ENCODE data around the gene TSPAN4.

Gene TSPAN4

DNA sequence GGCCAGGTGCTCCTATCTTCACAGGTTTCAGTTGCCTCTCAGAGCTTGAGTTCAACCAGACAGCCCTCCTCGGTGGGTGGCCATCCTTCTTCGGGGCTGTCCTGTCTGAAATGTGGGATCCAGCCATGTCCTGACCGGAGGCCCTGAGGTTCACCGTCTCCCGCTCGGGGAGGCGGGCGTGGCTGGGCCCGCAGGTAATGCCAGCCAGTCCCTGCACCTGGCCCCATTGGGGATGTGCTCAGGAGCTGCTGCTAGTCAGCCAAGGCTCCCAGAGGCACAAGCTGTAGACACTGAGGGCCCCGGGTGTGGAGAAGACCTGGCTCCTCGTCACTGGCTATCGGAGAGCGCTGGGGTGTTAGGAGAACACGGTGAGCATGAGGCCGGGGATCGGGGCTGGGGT lies 32.6 kb downstream of the TSPAN4 start:
- H3K9me3 ChIP-seq (ENCODE audit: control insufficient read depth in 2 of 2, low read length in 2 of 2) = no peaks in the 10 kb centered on the region

DNA sequence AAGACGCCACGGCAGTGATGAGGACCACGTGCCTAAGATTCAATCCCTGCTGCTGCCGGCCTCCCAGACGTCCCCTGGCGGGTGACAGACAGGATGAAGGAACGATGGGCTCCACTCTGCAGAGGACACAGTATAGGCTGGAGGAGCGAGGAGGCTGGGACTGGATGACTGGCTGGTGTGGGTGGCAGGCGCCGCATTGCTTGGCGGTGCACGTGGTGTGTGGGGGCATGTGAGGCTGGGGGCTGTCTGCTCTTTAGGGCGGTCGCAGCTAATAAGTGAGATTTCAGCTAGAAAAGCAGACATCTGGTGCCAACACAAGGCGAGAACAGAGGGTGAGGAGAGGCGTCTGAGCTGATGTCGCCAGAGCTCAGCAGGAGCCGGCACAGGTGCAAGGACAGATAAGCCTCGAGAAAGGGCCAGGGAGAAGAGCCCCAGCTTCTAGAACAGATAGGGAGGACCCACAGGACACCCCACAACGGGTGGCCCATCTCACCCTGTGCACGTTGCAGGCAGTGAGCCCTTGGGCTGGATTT lies 33.2 kb downstream of the TSPAN4 start:
- Histone ChIP-seq H3K27ac (ENCODE audit: low read depth in 2 of 2, low read length in 2 of 2) (no peak overlapping the region), H3K4me3 (ENCODE audit: low read length in 2 of 2) (no peak overlapping the region), H3K36me3 (ENCODE audit: control insufficient read depth in 2 of 2, insufficient read depth in 2 of 2, low read length in 2 of 2) (peaks cover 0 to 4% of the 10 kb centered on the region in 2 donors), H3K27me3 (ENCODE audit: control insufficient read depth in 2 of 2, insufficient read depth in 2 of 2, low read length in 2 of 2) (no peaks in the 10 kb centered on the region), H3K9ac (ENCODE audit: low read depth in 1 of 2, low read length in 2 of 2) (no peak overlapping the region), H3K9me3 (ENCODE audit: control insufficient read depth in 2 of 2, low read length in 2 of 2) (no peaks in the 10 kb centered on the region), H3K4me1 (ENCODE audit: control insufficient read depth in 2 of 2, insufficient read depth in 2 of 2, low read length in 2 of 2) (no peaks in the 10 kb centered on the region)

More for the DNA sequence above, 32.6 kb downstream of the TSPAN4 start:
- Histone ChIP-seq H3K4me1 (ENCODE audit: control insufficient read depth in 2 of 2, insufficient read depth in 2 of 2, low read length in 2 of 2) (no peaks in the 10 kb centered on the region), H3K36me3 (ENCODE audit: control insufficient read depth in 2 of 2, insufficient read depth in 2 of 2, low read length in 2 of 2) (peaks cover 0 to 4% of the 10 kb centered on the region in 2 donors), H3K27ac (ENCODE audit: low read depth in 2 of 2, low read length in 2 of 2) (no peak overlapping the region), H3K27me3 (ENCODE audit: control insufficient read depth in 2 of 2, insufficient read depth in 2 of 2, low read length in 2 of 2) (no peaks in the 10 kb centered on the region), H3K9ac (ENCODE audit: low read depth in 1 of 2, low read length in 2 of 2) (no peak overlapping the region), H3K4me3 (ENCODE audit: low read length in 2 of 2) (no peak overlapping the region)

DNA sequence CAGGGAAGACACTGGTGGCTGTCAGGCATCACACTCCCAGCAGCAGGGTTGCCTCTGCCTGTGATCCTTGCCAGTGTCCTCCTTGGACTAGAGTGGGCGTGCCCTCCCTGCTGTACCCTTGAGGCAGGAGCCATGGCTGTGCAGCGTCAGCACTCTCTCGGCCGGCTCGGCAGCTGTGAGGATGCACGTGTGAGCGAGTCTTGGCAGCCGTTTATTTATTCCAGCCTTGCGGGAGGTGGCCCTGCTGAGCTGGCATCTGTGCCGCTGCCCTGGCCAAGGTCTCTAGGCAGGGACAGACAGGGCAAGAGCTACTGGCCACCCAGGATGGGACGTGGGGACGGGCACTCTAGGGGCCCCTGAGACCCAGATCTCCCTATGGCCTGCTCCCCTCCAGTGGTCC lies 33.9 kb downstream of the TSPAN4 start:
- no peaks in the 10 kb centered on the region for H3K4me1 ChIP-seq (ENCODE audit: control insufficient read depth in 2 of 2, insufficient read depth in 2 of 2, low read length in 2 of 2)
- no peak overlapping the region for H3K27ac ChIP-seq (ENCODE audit: low read depth in 2 of 2, low read length in 2 of 2)
- no peaks in the 10 kb centered on the region for H3K9me3 ChIP-seq (ENCODE audit: control insufficient read depth in 2 of 2, low read length in 2 of 2)
- peaks cover 0 to 4% of the 10 kb centered on the region in 2 donors for H3K36me3 ChIP-seq (ENCODE audit: control insufficient read depth in 2 of 2, insufficient read depth in 2 of 2, low read length in 2 of 2)
- H3K9ac ChIP-seq (ENCODE audit: low read depth in 1 of 2, low read length in 2 of 2) = no peak overlapping the region
- no peak overlapping the region for H3K4me3 ChIP-seq (ENCODE audit: low read length in 2 of 2)
- H3K27me3 ChIP-seq (ENCODE audit: control insufficient read depth in 2 of 2, insufficient read depth in 2 of 2, low read length in 2 of 2) = no peaks in the 10 kb centered on the region

DNA sequence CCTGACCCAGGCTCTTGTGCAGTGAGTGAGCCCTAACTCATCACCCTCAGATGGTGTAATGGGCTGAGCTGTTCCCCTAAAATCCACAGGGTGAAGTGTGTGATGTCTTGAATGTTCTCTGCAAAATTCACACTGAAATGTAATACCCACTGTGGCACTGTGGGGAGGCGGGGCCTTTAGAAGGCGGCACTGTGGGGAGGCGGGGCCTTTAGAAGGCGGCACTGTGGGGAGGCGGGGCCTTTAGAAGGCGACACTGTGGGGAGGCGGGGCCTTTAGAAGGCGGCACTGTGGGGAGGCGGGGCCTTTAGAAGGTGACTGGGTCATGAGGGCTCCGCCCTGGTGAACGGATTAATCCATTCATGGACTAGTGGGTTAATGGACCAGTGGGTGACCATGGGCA lies 34.9 kb downstream of the TSPAN4 start:
- Histone ChIP-seq H3K4me1 (ENCODE audit: control insufficient read depth in 2 of 2, insufficient read depth in 2 of 2, low read length in 2 of 2) (no peaks in the 10 kb centered on the region), H3K36me3 (ENCODE audit: control insufficient read depth in 2 of 2, insufficient read depth in 2 of 2, low read length in 2 of 2) (peaks cover 0 to 4% of the 10 kb centered on the region in 2 donors), H3K4me3 (ENCODE audit: low read length in 2 of 2) (no peak overlapping the region), H3K27me3 (ENCODE audit: control insufficient read depth in 2 of 2, insufficient read depth in 2 of 2, low read length in 2 of 2) (no peaks in the 10 kb centered on the region), H3K9ac (ENCODE audit: low read depth in 1 of 2, low read length in 2 of 2) (no peak overlapping the region), H3K9me3 (ENCODE audit: control insufficient read depth in 2 of 2, low read length in 2 of 2) (no peaks in the 10 kb centered on the region), H3K27ac (ENCODE audit: low read depth in 2 of 2, low read length in 2 of 2) (no peak overlapping the region)

DNA sequence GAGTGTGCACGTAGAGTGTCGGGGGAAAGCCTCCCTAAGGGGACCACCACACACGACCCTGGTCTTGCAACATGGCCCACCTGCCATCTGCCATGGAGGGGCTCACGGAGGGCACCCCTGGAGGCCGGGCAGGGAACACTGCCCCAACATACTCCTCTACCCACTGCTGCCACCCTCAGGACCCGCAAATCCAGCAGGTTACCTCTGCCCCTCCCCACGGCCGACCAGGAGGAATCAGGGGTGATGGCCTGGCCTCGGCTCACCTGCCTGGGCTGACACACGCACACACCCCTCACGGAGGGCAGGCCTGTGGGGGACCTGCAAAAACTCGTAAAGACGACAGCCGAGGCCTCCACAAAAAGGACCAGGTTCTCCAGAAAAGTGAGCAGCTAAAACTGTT lies 37.8 kb downstream of the TSPAN4 start:
- no peaks in the 10 kb centered on the region for H3K27me3 ChIP-seq (ENCODE audit: control insufficient read depth in 2 of 2, insufficient read depth in 2 of 2, low read length in 2 of 2)
- H3K4me3 ChIP-seq (ENCODE audit: low read length in 2 of 2) = no peak overlapping the region
- H3K36me3 ChIP-seq (ENCODE audit: control insufficient read depth in 2 of 2, insufficient read depth in 2 of 2, low read length in 2 of 2) = peaks cover 0 to 6% of the 10 kb centered on the region in 2 donors
- H3K9ac ChIP-seq (ENCODE audit: low read depth in 1 of 2, low read length in 2 of 2) = no peak overlapping the region
- no peak overlapping the region for H3K27ac ChIP-seq (ENCODE audit: low read depth in 2 of 2, low read length in 2 of 2)
- H3K9me3 ChIP-seq (ENCODE audit: control insufficient read depth in 2 of 2, low read length in 2 of 2) = no peaks in the 10 kb centered on the region
- no peaks in the 10 kb centered on the region for H3K4me1 ChIP-seq (ENCODE audit: control insufficient read depth in 2 of 2, insufficient read depth in 2 of 2, low read length in 2 of 2)

DNA sequence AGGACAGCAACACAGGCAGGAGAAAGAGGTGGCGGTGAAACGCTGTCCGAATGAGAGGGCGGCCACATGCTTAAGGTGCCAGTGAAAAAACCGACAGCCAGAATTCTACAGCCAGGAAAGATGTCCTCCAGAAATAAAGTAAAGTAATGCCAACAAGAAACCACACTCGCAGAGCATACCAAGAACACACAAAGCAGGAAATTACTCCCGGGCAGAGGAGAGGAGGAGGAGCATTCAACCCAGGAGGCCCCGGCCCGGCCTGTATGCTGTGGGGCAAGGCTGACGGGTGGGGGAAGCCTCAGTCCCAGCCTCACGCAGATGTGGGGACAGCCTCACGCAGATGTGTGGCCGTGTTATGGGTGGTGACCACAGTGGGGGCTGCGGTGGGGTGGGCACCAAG lies 39.9 kb downstream of the TSPAN4 start:
- Histone ChIP-seq H3K9ac (ENCODE audit: low read depth in 1 of 2, low read length in 2 of 2) (no peak overlapping the region), H3K9me3 (ENCODE audit: control insufficient read depth in 2 of 2, low read length in 2 of 2) (no peaks in the 10 kb centered on the region), H3K27me3 (ENCODE audit: control insufficient read depth in 2 of 2, insufficient read depth in 2 of 2, low read length in 2 of 2) (no peaks in the 10 kb centered on the region), H3K36me3 (ENCODE audit: control insufficient read depth in 2 of 2, insufficient read depth in 2 of 2, low read length in 2 of 2) (peaks cover 12 to 13% of the 10 kb centered on the region in 2 donors), H3K27ac (ENCODE audit: low read depth in 2 of 2, low read length in 2 of 2) (no peak overlapping the region), H3K4me3 (ENCODE audit: low read length in 2 of 2) (no peak overlapping the region), H3K4me1 (ENCODE audit: control insufficient read depth in 2 of 2, insufficient read depth in 2 of 2, low read length in 2 of 2) (no peaks in the 10 kb centered on the region)

DNA sequence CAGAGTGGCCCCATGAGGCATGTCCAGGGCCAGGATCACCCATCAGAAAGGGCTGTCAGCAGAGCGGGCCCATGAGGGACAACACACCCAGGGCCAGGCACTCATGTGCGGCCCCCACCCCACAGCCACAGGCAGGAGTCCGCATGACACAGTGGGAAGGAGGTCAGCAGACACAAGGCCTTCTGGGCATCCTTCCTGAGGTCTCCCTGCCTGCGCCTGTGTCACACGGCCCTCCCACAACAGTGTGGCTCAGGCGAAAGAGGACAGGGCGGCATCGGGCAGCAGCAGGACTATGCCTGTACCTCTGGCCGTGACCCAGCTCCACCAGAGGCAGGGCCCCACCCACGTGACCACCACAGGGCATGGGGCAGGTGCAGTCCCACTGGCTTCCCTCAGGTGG lies 40.9 kb downstream of the TSPAN4 start:
- Histone ChIP-seq H3K36me3 (ENCODE audit: control insufficient read depth in 2 of 2, insufficient read depth in 2 of 2, low read length in 2 of 2) (peaks cover 12 to 17% of the 10 kb centered on the region in 2 donors), H3K27me3 (ENCODE audit: control insufficient read depth in 2 of 2, insufficient read depth in 2 of 2, low read length in 2 of 2) (no peaks in the 10 kb centered on the region), H3K9me3 (ENCODE audit: control insufficient read depth in 2 of 2, low read length in 2 of 2) (no peaks in the 10 kb centered on the region), H3K27ac (ENCODE audit: low read depth in 2 of 2, low read length in 2 of 2) (no peak overlapping the region), H3K9ac (ENCODE audit: low read depth in 1 of 2, low read length in 2 of 2) (no peak overlapping the region), H3K4me1 (ENCODE audit: control insufficient read depth in 2 of 2, insufficient read depth in 2 of 2, low read length in 2 of 2) (no peaks in the 10 kb centered on the region), H3K4me3 (ENCODE audit: low read length in 2 of 2) (no peak overlapping the region)

DNA sequence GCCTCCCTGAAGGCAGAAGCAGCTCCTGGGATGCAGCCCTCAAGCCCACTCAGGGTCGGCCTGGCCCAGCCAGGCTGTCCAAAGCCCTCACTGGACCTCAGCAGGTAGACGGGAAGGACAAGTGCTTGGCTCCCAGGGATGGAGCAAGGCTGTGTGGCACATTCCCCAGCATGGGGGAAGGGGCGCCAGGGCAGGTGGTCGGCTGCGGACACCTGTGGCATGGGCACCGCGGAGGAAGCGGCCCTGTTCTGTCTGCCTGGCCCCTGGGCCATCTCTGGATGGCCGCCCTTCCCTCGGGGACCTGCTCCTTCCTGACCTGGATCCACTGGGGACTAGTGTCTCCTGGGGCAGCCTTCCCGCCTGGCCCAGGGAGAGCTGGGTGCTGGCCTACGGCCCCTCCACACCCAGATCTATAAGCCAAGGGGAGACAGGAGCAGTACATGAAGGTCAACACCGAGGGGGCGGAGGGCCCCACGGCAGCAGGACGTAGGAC lies 42.0 kb downstream of the TSPAN4 start:
- Histone ChIP-seq H3K4me3 (ENCODE audit: low read length in 2 of 2) (no peak overlapping the region), H3K27me3 (ENCODE audit: control insufficient read depth in 2 of 2, insufficient read depth in 2 of 2, low read length in 2 of 2) (no peaks in the 10 kb centered on the region), H3K27ac (ENCODE audit: low read depth in 2 of 2, low read length in 2 of 2) (no peak overlapping the region), H3K9me3 (ENCODE audit: control insufficient read depth in 2 of 2, low read length in 2 of 2) (no peaks in the 10 kb centered on the region), H3K4me1 (ENCODE audit: control insufficient read depth in 2 of 2, insufficient read depth in 2 of 2, low read length in 2 of 2) (no peaks in the 10 kb centered on the region), H3K36me3 (ENCODE audit: control insufficient read depth in 2 of 2, insufficient read depth in 2 of 2, low read length in 2 of 2) (peaks cover 12 to 17% of the 10 kb centered on the region in 2 donors), H3K9ac (ENCODE audit: low read depth in 1 of 2, low read length in 2 of 2) (no peak overlapping the region)

DNA sequence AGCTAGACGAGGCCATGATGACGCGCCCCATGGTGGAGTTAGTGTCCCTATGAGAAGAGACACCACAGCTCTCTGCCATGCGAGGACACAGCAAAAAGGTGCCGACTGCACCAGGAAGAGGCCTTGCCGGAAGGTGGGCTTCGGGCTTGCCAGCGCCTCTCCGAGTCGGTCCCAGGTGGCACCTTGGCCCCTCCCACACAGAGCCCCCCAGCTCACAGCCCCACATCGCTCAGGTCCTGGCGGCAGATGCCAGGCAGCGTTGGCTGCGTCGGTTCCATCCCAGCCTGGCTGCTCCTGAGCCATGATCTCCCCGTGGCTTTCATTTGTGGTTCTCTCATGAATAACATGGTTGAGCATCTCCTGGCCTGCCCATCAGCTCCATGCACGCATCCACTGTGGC lies 43.9 kb downstream of the TSPAN4 start:
- H3K27me3 ChIP-seq (ENCODE audit: control insufficient read depth in 2 of 2, insufficient read depth in 2 of 2, low read length in 2 of 2) = no peaks in the 10 kb centered on the region
- H3K4me1 ChIP-seq (ENCODE audit: control insufficient read depth in 2 of 2, insufficient read depth in 2 of 2, low read length in 2 of 2) = no peaks in the 10 kb centered on the region
- H3K9me3 ChIP-seq (ENCODE audit: control insufficient read depth in 2 of 2, low read length in 2 of 2) = no peaks in the 10 kb centered on the region
- H3K4me3 ChIP-seq (ENCODE audit: low read length in 2 of 2) = no peak overlapping the region
- H3K9ac ChIP-seq (ENCODE audit: low read depth in 1 of 2, low read length in 2 of 2) = no peak overlapping the region
- H3K36me3 ChIP-seq (ENCODE audit: control insufficient read depth in 2 of 2, insufficient read depth in 2 of 2, low read length in 2 of 2) = peaks cover 12 to 17% of the 10 kb centered on the region in 2 donors
- no peak overlapping the region for H3K27ac ChIP-seq (ENCODE audit: low read depth in 2 of 2, low read length in 2 of 2)

DNA sequence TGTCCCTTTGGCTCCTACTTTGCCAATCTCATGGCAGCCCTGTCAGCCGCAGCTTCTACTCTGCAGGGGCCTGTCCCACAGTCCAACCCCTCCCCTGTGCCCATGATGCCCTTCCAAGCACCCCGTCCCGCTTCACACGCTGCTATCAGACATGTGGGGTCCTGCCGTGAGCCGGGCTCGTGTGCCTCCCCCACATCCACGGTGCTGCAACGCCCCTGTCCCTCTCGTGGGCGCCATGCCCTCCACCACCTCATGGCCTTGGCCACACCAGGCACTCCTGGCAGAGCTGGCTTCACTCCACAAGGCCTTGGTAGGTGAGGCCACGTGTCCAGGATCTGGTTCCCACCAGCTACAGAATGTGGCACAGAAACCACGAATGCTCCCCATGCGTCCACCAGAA lies 44.9 kb downstream of the TSPAN4 start:
- H3K27me3 ChIP-seq (ENCODE audit: control insufficient read depth in 2 of 2, insufficient read depth in 2 of 2, low read length in 2 of 2) = no peaks in the 10 kb centered on the region
- H3K4me1 ChIP-seq (ENCODE audit: control insufficient read depth in 2 of 2, insufficient read depth in 2 of 2, low read length in 2 of 2) = no peaks in the 10 kb centered on the region
- H3K9ac ChIP-seq (ENCODE audit: low read depth in 1 of 2, low read length in 2 of 2) = no peak overlapping the region
- H3K27ac ChIP-seq (ENCODE audit: low read depth in 2 of 2, low read length in 2 of 2) = no peak overlapping the region
- H3K9me3 ChIP-seq (ENCODE audit: control insufficient read depth in 2 of 2, low read length in 2 of 2) = no peaks in the 10 kb centered on the region
- H3K36me3 ChIP-seq (ENCODE audit: control insufficient read depth in 2 of 2, insufficient read depth in 2 of 2, low read length in 2 of 2) = peaks cover 12 to 17% of the 10 kb centered on the region in 2 donors
- no peak overlapping the region for H3K4me3 ChIP-seq (ENCODE audit: low read length in 2 of 2)

Measured in mucosa of rectum (tissue), 2 donors.